ENCODE results near the gene TREM2. TPM values are rescaled to one million over a fixed set of nuclear protein-coding genes. Genes with fewer than 3 reads are reported as not detected.
A peak's percentile ranks its signal among the peaks of the same experiment; 100 is the strongest.

Gene TREM2
- total RNA-seq, 1 donor from 2014 or later: 5.2 TPM

DNA sequence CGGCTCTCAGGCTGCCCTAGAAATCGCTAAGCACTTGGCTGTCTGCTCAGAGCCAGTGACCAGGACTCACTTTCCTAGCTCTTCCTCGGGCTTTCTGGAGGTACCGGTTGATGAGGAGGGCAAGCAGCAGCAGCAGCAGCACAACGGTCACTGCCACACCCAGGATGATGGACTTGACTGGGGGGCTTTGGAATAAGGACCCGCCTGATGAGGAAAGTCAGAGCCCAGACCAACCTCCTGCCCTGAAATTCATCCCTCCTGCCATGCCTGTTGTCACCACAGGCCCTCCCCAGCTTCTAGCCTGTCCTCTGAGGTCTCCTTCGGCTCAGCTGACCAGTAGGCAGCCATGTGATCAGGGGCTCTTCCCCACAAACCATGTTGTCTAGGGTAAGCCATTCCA is 21.8 kb upstream of the TREM2 start:
- Histone ChIP-seq H3K4me1 (no peaks in the 10 kb centered on the region), H3K9me3 (no peaks in the 10 kb centered on the region), H3K27ac (no peak overlapping the region), H3K4me3 (no peak overlapping the region), H3K36me3 (no peaks in the 10 kb centered on the region), H3K27me3 (no peaks in the 10 kb centered on the region)
- no peak for DNase-seq (ENCODE audit: extremely low spot score in 2 of 2)
- TF ChIP-seq POLR2A (IDR thresholded peaks at IDR 0.05) (no peak), POLR2AphosphoS5 (IDR thresholded peaks at IDR 0.05; ENCODE audit: insufficient read depth in 1 of 2, low read depth in 1 of 2) (no peak), CTCF (IDR thresholded peaks at IDR 0.05) (no peak)
- intact Hi-C loops (cut with DNase I): no loop called here

DNA sequence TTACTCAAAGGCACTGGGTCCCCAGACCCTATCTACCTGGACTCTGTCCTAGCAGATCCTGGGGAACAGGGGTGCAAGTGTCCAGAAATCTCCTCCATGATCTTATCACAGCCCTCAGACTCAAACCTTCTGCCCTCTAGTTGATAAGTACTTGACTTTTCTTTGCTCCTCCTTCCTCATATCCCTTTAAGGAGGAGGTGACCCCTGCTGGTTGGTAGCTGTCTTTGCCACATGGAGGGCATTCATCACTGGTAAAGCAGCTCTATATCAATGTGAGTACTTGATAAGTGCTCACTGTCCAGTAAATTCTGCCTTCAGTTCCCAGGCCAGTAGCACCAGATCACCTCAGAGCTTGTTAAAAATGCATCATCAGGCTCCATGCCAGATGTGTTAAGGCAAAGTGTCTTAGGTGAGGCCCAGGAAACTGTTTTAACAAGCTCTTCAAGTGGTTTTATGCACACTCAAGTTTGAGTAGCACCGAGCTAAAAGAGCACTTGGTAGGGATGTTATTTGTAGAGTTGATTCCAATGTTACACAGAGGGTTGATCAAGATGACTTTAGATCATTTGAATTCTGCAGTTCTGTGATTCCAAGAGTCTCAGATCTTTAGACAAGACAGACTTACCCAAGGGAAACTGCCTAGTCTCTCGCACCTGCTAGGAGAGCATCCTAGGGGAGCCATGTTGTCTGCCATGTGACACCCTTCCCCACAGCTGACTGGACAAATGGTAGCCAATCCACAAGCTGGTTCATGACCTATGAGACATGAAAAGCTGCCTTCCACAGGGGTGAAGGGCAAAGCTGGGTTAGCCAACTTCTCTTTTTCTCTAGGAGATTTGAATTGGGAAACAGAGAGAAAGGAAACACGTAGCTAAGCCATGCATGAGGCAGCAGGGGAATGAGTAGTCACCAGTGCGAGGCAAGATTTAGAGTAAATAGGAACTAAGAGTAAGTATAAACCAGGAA is 19.4 kb upstream of the TREM2 start:
- H3K27ac ChIP-seq: no peak overlapping the region
- TF ChIP-seq CTCF (IDR thresholded peaks at IDR 0.05) (peak in 1 of 3 experiments; percentile 7), POLR2A (IDR thresholded peaks at IDR 0.05) (no peak)
- no peak overlapping the region for H3K4me3 ChIP-seq
- intact Hi-C loops (cut with DNase I): no loop called here
- H3K36me3 ChIP-seq: no peaks in the 10 kb centered on the region
- H3K27me3 ChIP-seq: no peaks in the 10 kb centered on the region
- H3K9me3 ChIP-seq: no peaks in the 10 kb centered on the region
- no peaks in the 10 kb centered on the region for H3K4me1 ChIP-seq
- DNase-seq (ENCODE audit: extremely low spot score in 2 of 2): peak in 1 of 2 donors; percentile 52

DNA sequence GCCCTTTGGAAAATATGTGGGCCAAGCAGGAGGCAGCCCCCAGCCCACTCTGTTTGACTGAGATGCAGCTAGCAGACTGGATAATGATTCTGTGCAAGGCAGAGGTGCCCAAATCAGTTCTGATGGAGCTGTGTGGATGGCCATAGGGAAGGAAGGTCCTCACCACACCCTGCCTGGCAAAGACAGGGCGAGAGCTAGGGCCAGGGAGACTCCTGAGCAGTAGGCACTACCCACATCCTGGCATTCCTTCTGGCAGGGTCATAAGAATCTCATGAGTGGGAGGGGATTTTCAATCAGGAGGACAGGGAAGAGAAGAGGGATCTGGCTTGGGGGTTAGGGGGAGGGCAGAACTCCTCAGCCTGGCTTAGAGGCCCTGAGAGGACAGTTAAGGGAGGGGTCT is 18.6 kb upstream of the TREM2 start:
- Histone ChIP-seq H3K27ac (no peak overlapping the region), H3K4me1 (no peaks in the 10 kb centered on the region), H3K4me3 (no peak overlapping the region), H3K9me3 (no peaks in the 10 kb centered on the region), H3K27me3 (no peaks in the 10 kb centered on the region), H3K36me3 (no peaks in the 10 kb centered on the region)
- TF ChIP-seq POLR2AphosphoS5 (IDR thresholded peaks at IDR 0.05; ENCODE audit: insufficient read depth in 1 of 2, low read depth in 1 of 2): no peak
- TF ChIP-seq CTCF (IDR thresholded peaks at IDR 0.05): no peak
- no peak for TF ChIP-seq POLR2A (IDR thresholded peaks at IDR 0.05)
- intact Hi-C loops (cut with DNase I): no loop called here
- no peak for DNase-seq (ENCODE audit: extremely low spot score in 2 of 2)

GRCh38 chr6:41179163-41179562 is 16.2 kb upstream of the TREM2 start:
- intact Hi-C loops (cut with DNase I): no loop called here

More at GRCh38 chr6:41179163-41179562, 16.2 kb upstream of the TREM2 start:
- TF ChIP-seq CTCF (IDR thresholded peaks at IDR 0.05) (no peak), POLR2A (IDR thresholded peaks at IDR 0.05) (no peak), POLR2AphosphoS5 (IDR thresholded peaks at IDR 0.05; ENCODE audit: insufficient read depth in 1 of 2, low read depth in 1 of 2) (no peak)
- DNase-seq (ENCODE audit: extremely low spot score in 2 of 2): no peak
- H3K4me1 ChIP-seq: no peaks in the 10 kb centered on the region
- no peak overlapping the region for H3K4me3 ChIP-seq
- no peaks in the 10 kb centered on the region for H3K36me3 ChIP-seq
- H3K27ac ChIP-seq: no peak overlapping the region
- H3K9me3 ChIP-seq: no peaks in the 10 kb centered on the region
- no peaks in the 10 kb centered on the region for H3K27me3 ChIP-seq
